Skeletal muscle satellite cell (primary cell): ENCODE results near the gene ANKMY1.

Source experiments
- H3K27me3 ChIP-seq: 2 replicates; pipeline ENCODE4 v1.7.0; 2013; ENCODE audit warnings: low read length; ENCODE audit not compliant: control insufficient read depth, insufficient read depth
- H3K36me3 ChIP-seq: 2 replicates; pipeline ENCODE4 v1.7.0; 2013; ENCODE audit warnings: mild to moderate bottlenecking, control low read depth, low read length; ENCODE audit not compliant: insufficient read depth
- H3K4me1 ChIP-seq: 2 replicates; pipeline ENCODE4 v1.7.0; 2013; ENCODE audit warnings: low read length; ENCODE audit not compliant: control insufficient read depth, insufficient read depth
- H3K4me2 ChIP-seq: 2 replicates; pipeline ENCODE4 v1.7.0; 2013; ENCODE audit warnings: mild to moderate bottlenecking, low read length
- H3K4me3 ChIP-seq: 2 replicates; pipeline ENCODE4 v1.7.0; 2013; ENCODE audit warnings: low read length
- H3K9ac ChIP-seq: 2 replicates; pipeline ENCODE4 v1.7.0; 2013; ENCODE audit warnings: mild to moderate bottlenecking, low read depth, low read length, moderate library complexity
- H3K9me3 ChIP-seq: replicated peaks from 2 replicates; pipeline ENCODE4 v1.7.0; 2013; ENCODE audit warnings: mild to moderate bottlenecking, control low read depth, low read length

Gene ANKMY1

GRCh38 chr2:240585681-240586197, 28.0 kb upstream of the ANKMY1 start:
- H3K4me2 ChIP-seq, result peak overlapping the region; percentile 93
- H3K4me1 ChIP-seq, result peaks cover 29% of the 10 kb centered on the region
- peak overlapping the region; percentile 99 for H3K9ac ChIP-seq
- peak overlapping the region; percentile 85 for H3K4me3 ChIP-seq
- H3K36me3 ChIP-seq, result peaks cover 15% of the 10 kb centered on the region
- H3K9me3 ChIP-seq, result no peaks in the 10 kb centered on the region
- no peaks in the 10 kb centered on the region for H3K27me3 ChIP-seq

DNA sequence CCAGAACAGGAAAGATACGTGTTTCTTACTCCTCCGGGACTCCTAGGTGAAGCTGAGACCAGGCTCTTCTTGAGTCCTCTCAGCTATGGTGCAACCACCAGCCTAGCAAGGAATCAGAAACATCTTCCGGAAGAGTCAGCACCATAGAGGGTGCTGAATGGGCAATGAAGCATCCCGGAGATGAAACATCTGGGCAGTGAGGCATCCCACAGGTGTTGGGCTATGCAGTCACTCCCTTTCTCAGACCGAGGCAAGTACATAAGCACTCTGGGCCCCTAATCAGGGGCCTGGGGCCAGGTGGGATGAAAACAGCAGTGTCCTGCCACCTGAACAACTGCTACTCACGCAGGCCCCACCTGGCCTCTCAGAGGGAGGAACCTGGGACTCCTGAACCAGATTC, 27.3 kb upstream of the ANKMY1 start:
- Histone ChIP-seq H3K4me3 (peak overlapping the region; percentile 85), H3K4me1 (peaks cover 34% of the 10 kb centered on the region), H3K9me3 (no peaks in the 10 kb centered on the region), H3K27me3 (no peaks in the 10 kb centered on the region), H3K9ac (peak overlapping the region; percentile 99), H3K36me3 (peaks cover 9% of the 10 kb centered on the region), H3K4me2 (peak overlapping the region; percentile 93)

- no peaks in the 10 kb centered on the region for H3K27me3 ChIP-seq
- H3K9me3 ChIP-seq, result no peaks in the 10 kb centered on the region
- peak overlapping the region; percentile 85 for H3K4me3 ChIP-seq
- H3K4me2 ChIP-seq, result peak overlapping the region; percentile 93
- H3K4me1 ChIP-seq, result peaks cover 39% of the 10 kb centered on the region
- H3K9ac ChIP-seq, result peak overlapping the region; percentile 99
- H3K36me3 ChIP-seq, result peaks cover 3% of the 10 kb centered on the region
Measured at GRCh38 chr2:240584486-240585031, 26.8 kb upstream of the ANKMY1 start.

DNA sequence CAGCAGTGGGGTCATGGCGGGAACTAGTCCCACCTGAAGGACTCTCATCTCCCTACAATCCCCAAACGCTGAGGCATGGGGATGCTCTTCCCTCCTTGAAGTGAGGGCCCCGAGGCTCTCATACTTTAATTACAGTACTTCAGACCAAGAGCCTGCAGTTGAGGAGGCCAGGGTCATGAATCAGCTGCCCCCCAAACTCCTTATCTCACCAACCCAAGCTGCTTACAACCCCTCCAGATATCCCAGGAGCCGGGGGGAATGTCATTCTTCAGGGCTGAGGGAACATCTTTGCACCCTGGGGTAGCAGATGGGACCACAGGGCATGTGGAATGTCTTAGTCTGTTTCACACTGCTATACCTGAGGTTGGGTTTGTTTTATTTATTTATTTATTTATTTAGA, 26.0 kb upstream of the ANKMY1 start:
- H3K27me3 ChIP-seq, result no peaks in the 10 kb centered on the region
- H3K4me2 ChIP-seq, result no peak overlapping the region
- H3K9me3 ChIP-seq, result no peaks in the 10 kb centered on the region
- peaks cover 3% of the 10 kb centered on the region for H3K36me3 ChIP-seq
- H3K9ac ChIP-seq, result no peak overlapping the region
- peaks cover 47% of the 10 kb centered on the region for H3K4me1 ChIP-seq
- no peak overlapping the region for H3K4me3 ChIP-seq

- Histone ChIP-seq H3K27me3 (no peaks in the 10 kb centered on the region), H3K36me3 (peaks cover 10% of the 10 kb centered on the region), H3K4me3 (no peak overlapping the region), H3K4me1 (peaks cover 40% of the 10 kb centered on the region), H3K9me3 (no peaks in the 10 kb centered on the region), H3K9ac (no peak overlapping the region), H3K4me2 (no peak overlapping the region)
Measured at GRCh38 chr2:240582781-240583180, 25.0 kb upstream of the ANKMY1 start.

DNA sequence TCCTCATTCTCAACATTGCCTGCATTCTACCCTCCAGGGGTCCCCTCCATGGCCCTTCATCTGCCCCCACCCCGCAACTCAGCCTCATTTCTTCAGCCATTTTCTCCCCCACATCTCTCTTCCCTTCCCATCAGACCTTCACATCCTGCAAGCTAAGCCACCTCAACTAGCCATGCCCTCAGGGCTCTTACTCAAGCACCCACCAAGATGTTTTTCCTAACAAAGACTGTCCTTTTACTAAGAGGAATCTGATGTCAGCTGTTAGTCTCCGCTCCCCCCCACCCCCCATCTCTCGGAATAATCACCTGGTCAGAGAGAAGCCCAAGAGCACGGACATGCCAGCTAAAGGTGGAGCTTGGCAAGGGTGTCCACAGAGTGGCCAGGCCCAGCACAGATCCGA, 24.0 kb upstream of the ANKMY1 start:
- Histone ChIP-seq H3K4me3 (no peak overlapping the region), H3K9ac (no peak overlapping the region), H3K27me3 (no peaks in the 10 kb centered on the region), H3K9me3 (no peaks in the 10 kb centered on the region), H3K4me2 (no peak overlapping the region), H3K36me3 (peaks cover 20% of the 10 kb centered on the region), H3K4me1 (peaks cover 33% of the 10 kb centered on the region)

DNA sequence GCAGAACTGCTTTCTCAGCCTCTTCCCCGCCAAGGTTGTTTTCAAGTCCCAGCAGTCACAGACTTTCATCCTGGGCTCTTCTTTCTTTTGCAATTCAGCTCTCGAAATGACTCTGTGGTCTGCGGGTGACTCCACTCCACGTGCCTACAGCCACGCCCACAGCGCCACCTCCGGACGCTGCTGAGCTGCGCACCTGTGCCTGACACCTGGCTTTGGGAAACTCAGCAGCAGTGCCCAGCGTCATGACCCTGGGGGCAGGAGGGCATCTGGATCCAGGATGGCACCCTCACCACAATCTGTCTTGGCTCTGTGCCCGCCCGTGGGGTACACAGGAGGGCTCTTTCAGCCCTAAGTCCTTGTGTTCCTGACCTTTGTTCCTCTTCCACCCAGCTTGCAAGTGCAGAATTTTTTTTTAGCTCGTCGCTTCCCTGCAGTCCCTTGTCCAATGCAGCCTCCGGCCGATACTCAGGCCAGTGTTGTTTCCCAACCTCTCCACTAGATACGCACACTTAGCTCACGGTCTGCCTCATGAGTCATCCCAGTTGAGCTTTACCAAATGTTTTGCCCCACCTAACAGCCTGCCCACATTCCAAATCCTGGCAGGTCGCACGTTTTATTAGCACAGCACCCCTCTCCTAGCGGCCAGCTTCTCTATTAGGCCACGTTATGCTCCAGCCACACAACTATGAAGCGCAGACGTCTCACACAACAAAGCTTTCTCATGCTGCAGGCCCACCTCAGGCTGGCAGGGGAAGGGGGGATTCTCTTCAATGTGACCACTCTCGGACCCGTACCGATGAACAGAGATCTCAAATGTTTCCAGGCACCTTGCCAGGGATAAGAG, 22.2 kb upstream of the ANKMY1 start:
- Histone ChIP-seq H3K36me3 (peaks cover 31% of the 10 kb centered on the region), H3K4me1 (peaks cover 27% of the 10 kb centered on the region), H3K9me3 (no peaks in the 10 kb centered on the region), H3K27me3 (no peaks in the 10 kb centered on the region), H3K9ac (no peak overlapping the region), H3K4me3 (peak overlapping the region; percentile 12), H3K4me2 (peak overlapping the region; percentile 62)

GRCh38 chr2:240579071-240579762, 21.4 kb upstream of the ANKMY1 start:
- H3K4me3 ChIP-seq, result no peak overlapping the region

DNA sequence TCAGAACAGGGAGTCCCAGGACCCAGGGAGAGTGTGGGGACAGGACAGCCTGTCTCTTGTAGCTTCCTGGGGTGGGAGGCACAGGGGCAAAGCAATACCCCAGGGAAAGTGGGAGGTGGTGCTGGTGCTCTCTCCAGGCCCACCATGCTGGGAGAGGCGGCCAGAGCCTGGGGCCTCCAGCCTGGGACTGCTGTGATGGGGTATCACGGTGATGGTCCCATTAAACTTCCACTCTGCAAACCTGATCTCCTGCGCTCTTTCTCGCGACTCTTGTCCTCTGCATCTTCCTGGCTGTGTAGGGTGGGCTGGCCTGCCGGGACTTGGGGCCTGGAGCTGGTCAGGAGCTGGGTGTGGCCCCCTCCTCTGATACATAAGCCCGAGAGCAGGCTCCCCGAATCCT, 20.7 kb upstream of the ANKMY1 start:
- Histone ChIP-seq H3K27me3 (no peaks in the 10 kb centered on the region), H3K4me2 (no peak overlapping the region), H3K9me3 (no peaks in the 10 kb centered on the region), H3K36me3 (peaks cover 37% of the 10 kb centered on the region), H3K4me3 (no peak overlapping the region), H3K4me1 (peaks cover 21% of the 10 kb centered on the region), H3K9ac (no peak overlapping the region)

More at GRCh38 chr2:240579071-240579762, 21.4 kb upstream of the ANKMY1 start:
- H3K9me3 ChIP-seq, result no peaks in the 10 kb centered on the region
- H3K27me3 ChIP-seq, result no peaks in the 10 kb centered on the region
- peaks cover 21% of the 10 kb centered on the region for H3K4me1 ChIP-seq
- peaks cover 37% of the 10 kb centered on the region for H3K36me3 ChIP-seq
- H3K4me2 ChIP-seq, result peak overlapping the region; percentile 62
- H3K9ac ChIP-seq, result no peak overlapping the region

GRCh38 chr2:240578110-240578450, 20.3 kb upstream of the ANKMY1 start:
- Histone ChIP-seq H3K9me3 (no peaks in the 10 kb centered on the region), H3K27me3 (no peaks in the 10 kb centered on the region), H3K9ac (no peak overlapping the region), H3K4me2 (no peak overlapping the region), H3K36me3 (peaks cover 37% of the 10 kb centered on the region), H3K4me1 (peaks cover 20% of the 10 kb centered on the region), H3K4me3 (no peak overlapping the region)

GRCh38 chr2:240577281-240578109, 19.7 kb upstream of the ANKMY1 start:
- H3K4me1 ChIP-seq, result peaks cover 18% of the 10 kb centered on the region
- no peak overlapping the region for H3K9ac ChIP-seq
- H3K4me2 ChIP-seq, result no peak overlapping the region
- no peaks in the 10 kb centered on the region for H3K27me3 ChIP-seq
- no peak overlapping the region for H3K4me3 ChIP-seq
- H3K36me3 ChIP-seq, result peaks cover 37% of the 10 kb centered on the region
- H3K9me3 ChIP-seq, result no peaks in the 10 kb centered on the region
